ENCODE data around the gene TASOR.
"Not testable (repeated sequence)": the region's sequence is repeated elsewhere in the genome, so short reads cannot be mapped to it uniquely, and the experiment has no call there.

- TF ChIP-seq EZH2 (IDR thresholded peaks at IDR 0.05; ENCODE audit: borderline replicate concordance, low read length); CTCF (IDR thresholded peaks at IDR 0.05; ENCODE audit: low read length): not testable (repeated sequence)
Observed at GRCh38 chr3:56692520-56693433, 9.7 kb upstream of the TASOR start.

Measured in OCI-LY1 (cell line).